ENCODE results near the gene CHRNA3.
A peak's percentile ranks its signal among the peaks of the same experiment; 100 is the strongest.

CHRNA3 gene

DNA sequence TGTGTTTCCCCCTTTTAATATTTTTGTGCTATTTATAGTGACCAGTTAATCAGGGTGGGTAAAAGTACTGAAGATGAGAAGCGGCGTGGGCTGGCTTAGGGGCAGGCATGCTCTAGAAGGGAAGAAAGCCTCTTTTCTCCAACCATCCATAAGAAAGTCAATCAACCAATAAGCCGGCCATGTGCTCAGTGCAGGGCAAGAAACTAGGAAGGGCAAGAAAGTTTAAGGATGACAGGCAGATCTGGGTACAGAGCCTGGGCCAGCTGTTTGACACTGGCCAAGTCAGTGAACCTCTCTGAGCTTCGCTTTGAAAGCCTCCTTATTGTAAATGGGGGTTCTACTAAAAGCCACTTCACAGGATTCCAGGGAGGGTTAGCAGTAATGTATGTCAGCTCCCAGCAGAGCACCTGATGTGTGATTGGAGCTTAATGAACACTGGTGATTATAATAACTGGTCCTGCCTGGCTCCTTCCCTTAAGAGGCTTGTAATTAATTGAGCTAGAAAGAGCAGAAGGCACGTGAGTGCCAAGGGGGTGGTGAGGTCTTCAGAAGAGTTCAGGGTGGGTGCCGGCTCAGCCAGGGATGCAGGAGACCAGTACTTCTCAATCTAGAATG is 5.7 kb upstream of the CHRNA3 start:
- H3K4me3 ChIP-seq (ENCODE audit: low read length), result no peak overlapping the region

DNA sequence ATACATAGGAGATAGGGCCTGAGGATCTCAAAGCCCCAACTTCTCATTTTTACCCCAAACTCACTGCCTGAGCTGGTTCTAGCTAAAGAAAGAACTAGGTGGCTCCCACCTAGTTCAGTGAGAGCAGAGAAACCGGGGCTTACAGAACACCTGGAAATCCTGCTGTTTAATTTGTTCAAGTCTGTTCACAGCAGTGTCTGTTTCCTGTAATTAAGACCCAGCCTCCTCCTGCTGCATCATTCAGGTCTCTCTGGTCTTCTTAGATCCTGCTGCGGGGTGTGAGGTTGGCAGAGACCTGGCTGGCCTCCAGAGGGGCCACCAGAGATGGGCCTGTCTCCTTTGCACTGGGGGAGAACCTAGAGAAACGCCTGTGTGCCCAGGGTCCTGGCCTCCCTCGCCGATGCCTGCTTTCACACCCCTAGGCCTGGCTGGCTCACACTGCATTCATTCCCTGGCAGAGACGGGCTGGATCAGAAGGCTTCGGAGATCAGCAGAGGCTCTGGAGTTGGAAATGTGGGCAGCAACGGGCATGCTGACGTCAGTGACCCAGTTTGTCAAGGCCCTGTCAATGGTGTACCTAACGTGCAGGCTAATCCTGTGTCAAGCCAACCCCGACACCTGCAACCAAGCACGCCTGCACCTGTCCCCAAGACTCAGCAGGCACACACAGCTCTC is 4.9 kb upstream of the CHRNA3 start:
- Histone ChIP-seq H3K4me3 (ENCODE audit: low read length) (no peak overlapping the region), H3K36me3 (ENCODE audit: control insufficient read depth, insufficient read depth, low read length) (no peaks in the 10 kb centered on the region; the same call in 1 of the 2 replicates), H3K27ac (ENCODE audit: low read length) (no peak overlapping the region), H3K27me3 (ENCODE audit: control insufficient read depth, insufficient read depth, low read length) (peaks cover 3% of the 10 kb centered on the region; the same call in 1 of the 2 replicates), H3K9me3 (ENCODE audit: control insufficient read depth, insufficient read depth, low read length) (no peaks in the 10 kb centered on the region), H3K4me1 (ENCODE audit: control insufficient read depth, insufficient read depth, low read length) (no peaks in the 10 kb centered on the region)
- no peak for DNase-seq (ENCODE audit: low read depth, low spot score)
- no CpG with 5 or more reads among the region's 12 CpGs for WGBS (ENCODE audit: insufficient coverage, insufficient read length)

More for the DNA sequence above, 5.7 kb upstream of the CHRNA3 start:
- Histone ChIP-seq H3K27me3 (ENCODE audit: control insufficient read depth, insufficient read depth, low read length) (peaks cover 3% of the 10 kb centered on the region; the same call in 1 of the 2 replicates), H3K9me3 (ENCODE audit: control insufficient read depth, insufficient read depth, low read length) (no peaks in the 10 kb centered on the region), H3K4me1 (ENCODE audit: control insufficient read depth, insufficient read depth, low read length) (no peaks in the 10 kb centered on the region), H3K27ac (ENCODE audit: low read length) (no peak overlapping the region), H3K36me3 (ENCODE audit: control insufficient read depth, insufficient read depth, low read length) (no peaks in the 10 kb centered on the region; the same call in 1 of the 2 replicates)
- DNase-seq (ENCODE audit: low read depth, low spot score), result no peak
- no CpG with 5 or more reads among the region's 6 CpGs for WGBS (ENCODE audit: insufficient coverage, insufficient read length)

DNA sequence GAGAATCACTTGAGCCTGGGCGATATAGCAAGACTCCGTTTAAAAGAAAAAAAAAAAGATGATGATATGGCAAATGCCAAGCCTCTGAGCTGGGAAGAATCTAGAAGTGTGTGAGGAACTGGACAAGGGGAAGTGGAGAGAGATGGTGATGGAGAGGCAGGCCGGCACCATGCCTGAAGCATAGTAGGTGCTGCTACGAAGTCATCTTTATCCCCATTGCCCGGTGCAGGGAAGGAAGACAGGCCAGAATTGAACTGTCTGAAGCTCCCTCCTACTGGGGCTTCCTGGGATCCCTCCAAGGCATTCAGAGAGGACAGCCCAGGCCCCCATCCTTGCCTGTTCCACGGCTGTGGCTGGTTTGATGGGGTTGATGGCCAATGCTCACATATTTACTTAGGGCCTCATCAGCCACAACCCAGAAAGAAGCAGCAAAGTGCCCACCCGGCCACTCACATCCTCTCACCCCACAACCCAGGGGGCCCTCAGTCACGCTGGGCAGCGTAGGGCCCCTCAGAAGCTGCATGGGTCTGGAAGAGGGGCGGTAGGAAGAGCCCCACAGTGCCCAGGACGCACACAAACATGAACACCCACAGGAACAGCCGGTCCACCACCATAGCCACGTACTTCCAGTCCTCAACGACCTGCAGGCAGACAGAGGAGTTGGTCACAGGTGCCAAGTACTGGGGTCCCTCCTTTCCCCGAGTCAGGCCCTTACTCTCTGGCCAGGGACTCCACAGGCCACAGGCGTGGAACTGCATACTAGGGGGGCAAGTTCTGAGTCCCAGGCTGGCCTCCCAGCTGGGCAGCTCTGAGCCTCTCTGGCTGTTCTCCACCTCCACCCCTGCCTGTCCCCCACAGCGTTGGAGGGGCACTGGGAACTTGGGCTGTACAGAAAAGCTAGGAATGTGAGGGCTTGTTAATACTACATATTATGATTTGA is 4.1 kb upstream of the CHRNA3 start:
- no peaks in the 10 kb centered on the region; the same call in 1 of the 2 replicates for H3K36me3 ChIP-seq (ENCODE audit: control insufficient read depth, insufficient read depth, low read length)
- no CpG with 5 or more reads among the region's 17 CpGs for WGBS (ENCODE audit: insufficient coverage, insufficient read length)

DNA sequence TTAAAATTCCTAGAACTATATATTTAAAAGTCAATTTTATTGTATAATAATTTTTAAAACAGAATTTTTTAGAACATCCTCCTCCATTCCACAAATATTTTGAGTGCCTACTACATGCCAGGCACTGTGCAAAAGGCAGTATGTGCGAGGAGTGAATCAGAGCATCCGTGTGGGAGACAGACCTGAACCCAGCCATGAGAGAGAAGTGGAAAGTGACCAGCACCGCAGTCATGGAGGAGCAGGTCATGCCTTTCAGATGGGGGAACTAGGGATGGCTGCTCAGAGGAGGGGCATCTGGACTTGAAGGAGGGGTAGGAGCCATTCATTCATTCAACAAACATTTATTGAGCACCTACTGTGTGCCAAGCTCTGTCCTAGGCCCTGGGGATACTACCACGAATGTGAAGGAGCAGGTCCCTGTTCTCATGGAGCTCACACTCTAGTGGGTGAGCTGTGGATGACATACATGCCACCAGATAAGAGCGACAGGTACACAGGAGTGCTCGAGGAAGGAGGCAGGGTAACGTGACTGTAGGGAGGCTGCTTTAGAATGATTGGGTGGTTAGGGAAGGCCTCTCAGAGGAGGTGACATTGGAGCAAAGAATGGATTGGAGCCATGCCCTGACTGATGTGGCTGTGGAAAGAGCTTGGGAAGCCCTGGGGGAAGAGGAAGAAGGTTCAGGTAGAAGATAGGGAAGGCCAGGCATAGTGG is 3.1 kb upstream of the CHRNA3 start:
- Histone ChIP-seq H3K27me3 (ENCODE audit: control insufficient read depth, insufficient read depth, low read length) (peaks cover 11% of the 10 kb centered on the region; the same call in 1 of the 2 replicates), H3K9me3 (ENCODE audit: control insufficient read depth, insufficient read depth, low read length) (no peaks in the 10 kb centered on the region), H3K4me3 (ENCODE audit: low read length) (no peak overlapping the region), H3K4me1 (ENCODE audit: control insufficient read depth, insufficient read depth, low read length) (peaks cover 1% of the 10 kb centered on the region; the same call in 1 of the 2 replicates), H3K36me3 (ENCODE audit: control insufficient read depth, insufficient read depth, low read length) (no peaks in the 10 kb centered on the region; the same call in 1 of the 2 replicates), H3K27ac (ENCODE audit: low read length) (no peak overlapping the region)
- no CpG with 5 or more reads among the region's 7 CpGs for WGBS (ENCODE audit: insufficient coverage, insufficient read length)
- no peak for DNase-seq (ENCODE audit: low read depth, low spot score)

More for the DNA sequence above, 4.1 kb upstream of the CHRNA3 start:
- no peak overlapping the region for H3K27ac ChIP-seq (ENCODE audit: low read length)
- no peaks in the 10 kb centered on the region; the same call in 1 of the 2 replicates for H3K4me1 ChIP-seq (ENCODE audit: control insufficient read depth, insufficient read depth, low read length)
- no peak for DNase-seq (ENCODE audit: low read depth, low spot score)
- H3K27me3 ChIP-seq (ENCODE audit: control insufficient read depth, insufficient read depth, low read length), result peaks cover 5% of the 10 kb centered on the region; the same call in 1 of the 2 replicates
- no peaks in the 10 kb centered on the region for H3K9me3 ChIP-seq (ENCODE audit: control insufficient read depth, insufficient read depth, low read length)
- no peak overlapping the region for H3K4me3 ChIP-seq (ENCODE audit: low read length)

DNA sequence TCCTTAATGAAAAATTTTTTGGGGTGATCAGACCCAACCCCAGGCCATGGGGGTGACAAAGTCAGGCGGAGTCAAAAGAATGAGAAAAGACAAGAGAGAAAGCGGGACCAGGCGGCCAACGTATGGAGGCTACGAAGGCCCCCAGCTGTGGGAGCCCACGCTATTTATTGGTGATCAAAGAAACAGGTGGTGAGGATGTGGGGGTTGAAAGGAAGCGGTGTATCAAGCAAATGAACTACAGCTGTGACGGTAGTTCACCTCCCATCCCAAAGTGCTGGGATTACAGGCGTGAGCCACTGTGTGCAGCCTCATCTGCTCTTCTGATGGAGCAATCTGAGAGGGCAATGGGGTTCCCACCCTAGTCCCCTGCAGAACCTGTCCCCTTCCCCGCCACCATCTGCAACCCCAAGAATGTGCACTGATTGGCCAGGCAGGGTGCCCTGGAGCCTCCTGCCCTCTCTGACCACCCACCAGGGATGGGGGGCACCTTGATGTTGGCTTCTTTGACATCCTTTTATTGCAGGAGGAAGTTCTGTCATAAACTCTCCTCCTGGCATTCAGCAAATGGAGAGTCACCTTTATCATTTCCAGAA is 1.1 kb upstream of the CHRNA3 start:
- H3K4me1 ChIP-seq (ENCODE audit: control insufficient read depth, insufficient read depth, low read length), result peaks cover 1% of the 10 kb centered on the region; the same call in 1 of the 2 replicates

DNA sequence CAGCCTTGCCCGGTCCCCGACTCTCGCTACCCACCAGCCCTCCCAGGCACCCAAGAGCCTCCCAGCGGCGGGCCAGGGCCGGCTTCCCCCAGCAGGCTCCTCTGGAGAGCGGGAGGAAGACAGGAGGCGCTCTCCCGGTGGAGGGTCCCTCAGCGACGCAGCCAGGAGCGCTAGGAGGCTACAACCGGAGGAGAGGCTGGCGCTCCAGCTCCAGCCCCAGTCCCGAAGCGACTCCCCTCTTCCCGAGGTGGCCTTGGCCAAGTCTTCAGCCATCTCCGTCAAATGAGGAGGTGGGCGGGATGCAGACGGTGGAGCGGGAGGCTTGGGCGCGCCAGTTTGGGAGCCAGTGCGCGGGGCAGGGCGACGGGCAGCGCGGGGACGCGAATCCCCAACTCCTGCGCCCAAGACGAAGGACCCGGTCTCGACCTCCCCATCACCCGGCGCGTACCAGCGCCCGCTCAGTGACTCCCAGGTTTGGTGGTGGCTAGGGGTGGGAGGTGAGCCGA is 722 bp downstream of the CHRNA3 start:
- peaks cover 12% of the 10 kb centered on the region; the same call in 1 of the 2 replicates for H3K27me3 ChIP-seq (ENCODE audit: control insufficient read depth, insufficient read depth, low read length)
- H3K9me3 ChIP-seq (ENCODE audit: control insufficient read depth, insufficient read depth, low read length), result no peaks in the 10 kb centered on the region
- no peak for DNase-seq (ENCODE audit: low read depth, low spot score)
- peak overlapping the region; percentile 47 for H3K4me3 ChIP-seq (ENCODE audit: low read length)
- H3K4me1 ChIP-seq (ENCODE audit: control insufficient read depth, insufficient read depth, low read length), result peaks cover 1% of the 10 kb centered on the region; the same call in 1 of the 2 replicates
- no CpG with 5 or more reads among the region's 41 CpGs for WGBS (ENCODE audit: insufficient coverage, insufficient read length)
- no peaks in the 10 kb centered on the region; the same call in 1 of the 2 replicates for H3K36me3 ChIP-seq (ENCODE audit: control insufficient read depth, insufficient read depth, low read length)
- H3K27ac ChIP-seq (ENCODE audit: low read length), result no peak overlapping the region

More for the DNA sequence above, 1.1 kb upstream of the CHRNA3 start:
- no peaks in the 10 kb centered on the region; the same call in 1 of the 2 replicates for H3K36me3 ChIP-seq (ENCODE audit: control insufficient read depth, insufficient read depth, low read length)
- H3K27me3 ChIP-seq (ENCODE audit: control insufficient read depth, insufficient read depth, low read length), result peaks cover 12% of the 10 kb centered on the region; the same call in 1 of the 2 replicates
- H3K9me3 ChIP-seq (ENCODE audit: control insufficient read depth, insufficient read depth, low read length), result no peaks in the 10 kb centered on the region
- no peak overlapping the region for H3K4me3 ChIP-seq (ENCODE audit: low read length)
- DNase-seq (ENCODE audit: low read depth, low spot score), result no peak
- no peak overlapping the region for H3K27ac ChIP-seq (ENCODE audit: low read length)
- no CpG with 5 or more reads among the region's 10 CpGs for WGBS (ENCODE audit: insufficient coverage, insufficient read length)

DNA sequence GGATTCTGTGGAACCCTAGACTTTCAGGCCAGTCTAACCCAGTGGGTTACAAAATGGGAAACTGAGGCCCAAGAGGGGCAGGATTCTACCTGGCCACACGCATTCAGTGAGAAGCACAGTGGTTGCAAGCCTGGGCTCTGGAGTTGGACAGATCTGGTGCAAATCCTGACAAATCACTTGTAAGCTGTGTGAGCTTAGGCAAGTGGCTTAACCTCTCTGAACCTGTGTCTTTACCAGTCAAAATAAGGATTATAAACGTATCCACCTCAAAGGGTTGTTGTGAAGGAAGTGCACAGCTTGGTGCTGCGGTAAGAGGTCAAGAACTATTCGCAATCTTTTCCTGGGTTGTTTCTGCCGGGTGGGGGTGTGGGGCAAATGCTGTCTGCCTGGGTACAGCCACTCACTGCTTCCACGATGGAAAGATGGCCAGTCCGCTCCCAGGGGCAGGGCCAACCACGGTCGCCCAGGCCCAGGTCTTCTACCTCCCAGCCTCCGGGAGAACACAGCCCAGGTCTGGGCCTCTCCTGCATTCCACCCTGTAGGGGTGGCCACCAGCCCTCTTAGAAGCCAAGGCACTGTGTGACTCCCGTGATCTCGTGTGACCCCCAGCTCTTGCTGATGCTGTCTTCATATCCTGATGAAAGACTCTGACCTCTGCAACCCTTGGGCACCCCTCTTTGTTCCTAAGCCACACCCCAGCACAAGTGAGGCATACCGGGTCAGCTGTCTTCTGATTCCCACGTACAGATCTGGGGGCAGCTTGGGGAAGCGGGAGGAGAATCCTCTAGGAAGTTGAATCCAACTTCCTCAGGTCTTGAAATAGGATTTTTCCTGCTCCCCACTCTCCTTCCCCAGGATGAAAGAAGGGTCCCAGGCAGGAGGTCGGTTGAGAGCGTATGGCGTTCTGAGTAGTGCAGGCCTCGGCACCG is 1.5 kb downstream of the CHRNA3 start:
- no peaks in the 10 kb centered on the region; the same call in 1 of the 2 replicates for H3K36me3 ChIP-seq (ENCODE audit: control insufficient read depth, insufficient read depth, low read length)
- peaks cover 12% of the 10 kb centered on the region; the same call in 1 of the 2 replicates for H3K27me3 ChIP-seq (ENCODE audit: control insufficient read depth, insufficient read depth, low read length)
- H3K4me1 ChIP-seq (ENCODE audit: control insufficient read depth, insufficient read depth, low read length), result peaks cover 1% of the 10 kb centered on the region; the same call in 1 of the 2 replicates
- DNase-seq (ENCODE audit: low read depth, low spot score), result no peak
- WGBS (ENCODE audit: insufficient coverage, insufficient read length), result no CpG with 5 or more reads among the region's 20 CpGs
- no peak overlapping the region for H3K27ac ChIP-seq (ENCODE audit: low read length)
- H3K4me3 ChIP-seq (ENCODE audit: low read length), result peak overlapping the region; percentile 47; the same call in 1 of the 2 replicates
- H3K9me3 ChIP-seq (ENCODE audit: control insufficient read depth, insufficient read depth, low read length), result no peaks in the 10 kb centered on the region

DNA sequence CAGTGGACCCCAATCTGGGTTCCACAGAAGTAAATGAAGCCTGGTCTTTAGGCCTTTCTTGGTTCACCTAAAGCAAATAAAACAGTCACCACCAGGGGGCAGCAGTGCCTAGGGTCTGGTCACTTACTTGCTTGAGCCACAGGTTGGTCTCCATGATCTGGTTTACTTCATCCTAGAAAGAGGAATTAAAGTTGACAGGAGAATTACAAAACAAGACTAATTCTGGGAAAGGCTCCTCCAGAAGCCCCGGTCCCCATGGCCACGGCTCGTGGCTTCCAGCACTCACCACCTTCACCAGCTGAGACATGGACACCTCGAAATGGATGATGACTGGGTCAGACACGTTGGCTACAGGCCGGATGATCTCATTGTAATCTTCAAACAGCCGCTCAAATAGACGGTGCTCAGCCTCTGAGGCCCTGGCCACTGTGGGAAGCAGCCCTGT is 2.3 kb downstream of the CHRNA3 start:
- Histone ChIP-seq H3K27me3 (ENCODE audit: control insufficient read depth, insufficient read depth, low read length) (peaks cover 12% of the 10 kb centered on the region; the same call in 1 of the 2 replicates), H3K4me3 (ENCODE audit: low read length) (no peak overlapping the region), H3K27ac (ENCODE audit: low read length) (no peak overlapping the region), H3K9me3 (ENCODE audit: control insufficient read depth, insufficient read depth, low read length) (no peaks in the 10 kb centered on the region), H3K4me1 (ENCODE audit: control insufficient read depth, insufficient read depth, low read length) (peaks cover 1% of the 10 kb centered on the region; the same call in 1 of the 2 replicates), H3K36me3 (ENCODE audit: control insufficient read depth, insufficient read depth, low read length) (no peaks in the 10 kb centered on the region; the same call in 1 of the 2 replicates)
- WGBS (ENCODE audit: insufficient coverage, insufficient read length), result no CpG with 5 or more reads among the region's 8 CpGs
- peak; percentile 76 for DNase-seq (ENCODE audit: low read depth, low spot score)
